ENCODE measurements around the gene MAFB. TPM values are rescaled to one million over a fixed set of nuclear protein-coding genes. Genes with fewer than 3 reads are reported as not detected.

MAFB gene
- total RNA-seq, 4 donors from 2014 or later, result 58.3 to 93.6 (median 88.7) TPM

- H3K4me1 ChIP-seq, result no peaks in the 10 kb centered on the region
- no peak for DNase-seq (ENCODE audit: low spot score in 2 of 2)
- H3K9me3 ChIP-seq, result no peaks in the 10 kb centered on the region
- no peak overlapping the region for H3K27ac ChIP-seq
- no peak for TF ChIP-seq EP300 (IDR thresholded peaks at IDR 0.05)
- no peak for TF ChIP-seq POLR2A (IDR thresholded peaks at IDR 0.05)
- TF ChIP-seq CTCF (IDR thresholded peaks at IDR 0.05), result no peak
- H3K4me3 ChIP-seq, result no peak overlapping the region
- H3K27me3 ChIP-seq, result no peaks in the 10 kb centered on the region
- H3K36me3 ChIP-seq, result no peaks in the 10 kb centered on the region
- 94 to 100% methylated on average over 2 of the region's 2 CpGs for WGBS, 2 donors
Observed at GRCh38 chr20:40636486-40636885, 52.5 kb downstream of the MAFB start.

GRCh38 chr20:40635971-40636370 lies 53.1 kb downstream of the MAFB start:
- H3K36me3 ChIP-seq, result no peaks in the 10 kb centered on the region
- peak in 1 of 2 donors; percentile 13 for TF ChIP-seq EP300 (IDR thresholded peaks at IDR 0.05)
- TF ChIP-seq POLR2A (IDR thresholded peaks at IDR 0.05), result no peak
- TF ChIP-seq CTCF (IDR thresholded peaks at IDR 0.05), result no peak
- H3K4me3 ChIP-seq, result no peak overlapping the region
- no peaks in the 10 kb centered on the region for H3K27me3 ChIP-seq
- H3K4me1 ChIP-seq, result no peaks in the 10 kb centered on the region
- no peak overlapping the region for H3K27ac ChIP-seq
- DNase-seq (ENCODE audit: low spot score in 2 of 2), result no peak
- no peaks in the 10 kb centered on the region for H3K9me3 ChIP-seq
